ENCODE results near the gene DACH1.

DACH1 gene

GRCh38 chr13:71607575-71607974, 259.4 kb downstream of the DACH1 start:
- Histone ChIP-seq H3K9ac (ENCODE audit: low read depth, low read length) (no peak overlapping the region), H3K9me3 (ENCODE audit: control insufficient read depth, insufficient read depth, low read length) (no peaks in the 10 kb centered on the region), H3K27ac (ENCODE audit: low read depth, low read length) (no peak overlapping the region), H3K27me3 (ENCODE audit: control insufficient read depth, insufficient read depth, low read length) (no peaks in the 10 kb centered on the region), H3K4me1 (ENCODE audit: control insufficient read depth, insufficient read depth, low read length) (no peaks in the 10 kb centered on the region), H3K4me3 (ENCODE audit: low read depth, low read length) (no peak overlapping the region), H3K36me3 (ENCODE audit: control insufficient read depth, insufficient read depth, low read length) (no peaks in the 10 kb centered on the region)

- no peaks in the 10 kb centered on the region for H3K4me1 ChIP-seq (ENCODE audit: control insufficient read depth, insufficient read depth, low read length)
Measured at GRCh38 chr13:71606818-71607217, 260.2 kb downstream of the DACH1 start.

GRCh38 chr13:71605744-71606143, 261.3 kb downstream of the DACH1 start:
- H3K4me3 ChIP-seq (ENCODE audit: low read depth, low read length): no peak overlapping the region
- no peaks in the 10 kb centered on the region for H3K36me3 ChIP-seq (ENCODE audit: control insufficient read depth, insufficient read depth, low read length)

More at GRCh38 chr13:71606818-71607217, 260.2 kb downstream of the DACH1 start:
- Histone ChIP-seq H3K27ac (ENCODE audit: low read depth, low read length) (no peak overlapping the region), H3K9me3 (ENCODE audit: control insufficient read depth, insufficient read depth, low read length) (no peaks in the 10 kb centered on the region), H3K27me3 (ENCODE audit: control insufficient read depth, insufficient read depth, low read length) (no peaks in the 10 kb centered on the region), H3K36me3 (ENCODE audit: control insufficient read depth, insufficient read depth, low read length) (no peaks in the 10 kb centered on the region), H3K4me3 (ENCODE audit: low read depth, low read length) (no peak overlapping the region), H3K9ac (ENCODE audit: low read depth, low read length) (no peak overlapping the region)

GRCh38 chr13:71603255-71603654, 263.7 kb downstream of the DACH1 start:
- Histone ChIP-seq H3K27me3 (ENCODE audit: control insufficient read depth, insufficient read depth, low read length) (no peaks in the 10 kb centered on the region), H3K27ac (ENCODE audit: low read depth, low read length) (no peak overlapping the region)

More at GRCh38 chr13:71605744-71606143, 261.3 kb downstream of the DACH1 start:
- no peaks in the 10 kb centered on the region for H3K4me1 ChIP-seq (ENCODE audit: control insufficient read depth, insufficient read depth, low read length)
- no peaks in the 10 kb centered on the region for H3K27me3 ChIP-seq (ENCODE audit: control insufficient read depth, insufficient read depth, low read length)
- H3K9ac ChIP-seq (ENCODE audit: low read depth, low read length): no peak overlapping the region
- H3K27ac ChIP-seq (ENCODE audit: low read depth, low read length): no peak overlapping the region
- H3K9me3 ChIP-seq (ENCODE audit: control insufficient read depth, insufficient read depth, low read length): no peaks in the 10 kb centered on the region

GRCh38 chr13:71602344-71602743, 264.7 kb downstream of the DACH1 start:
- H3K27me3 ChIP-seq (ENCODE audit: control insufficient read depth, insufficient read depth, low read length): no peaks in the 10 kb centered on the region
- no peak overlapping the region for H3K4me3 ChIP-seq (ENCODE audit: low read depth, low read length)
- no peaks in the 10 kb centered on the region for H3K36me3 ChIP-seq (ENCODE audit: control insufficient read depth, insufficient read depth, low read length)
- no peak overlapping the region for H3K27ac ChIP-seq (ENCODE audit: low read depth, low read length)
- H3K9ac ChIP-seq (ENCODE audit: low read depth, low read length): no peak overlapping the region
- H3K9me3 ChIP-seq (ENCODE audit: control insufficient read depth, insufficient read depth, low read length): no peaks in the 10 kb centered on the region
- no peaks in the 10 kb centered on the region for H3K4me1 ChIP-seq (ENCODE audit: control insufficient read depth, insufficient read depth, low read length)

More at GRCh38 chr13:71603255-71603654, 263.7 kb downstream of the DACH1 start:
- Histone ChIP-seq H3K4me3 (ENCODE audit: low read depth, low read length) (no peak overlapping the region), H3K9ac (ENCODE audit: low read depth, low read length) (no peak overlapping the region), H3K4me1 (ENCODE audit: control insufficient read depth, insufficient read depth, low read length) (no peaks in the 10 kb centered on the region), H3K9me3 (ENCODE audit: control insufficient read depth, insufficient read depth, low read length) (no peaks in the 10 kb centered on the region), H3K36me3 (ENCODE audit: control insufficient read depth, insufficient read depth, low read length) (no peaks in the 10 kb centered on the region)

GRCh38 chr13:71597150-71597549, 269.9 kb downstream of the DACH1 start:
- no peaks in the 10 kb centered on the region for H3K9me3 ChIP-seq (ENCODE audit: control insufficient read depth, insufficient read depth, low read length)
- no peak overlapping the region for H3K27ac ChIP-seq (ENCODE audit: low read depth, low read length)
- H3K4me1 ChIP-seq (ENCODE audit: control insufficient read depth, insufficient read depth, low read length): no peaks in the 10 kb centered on the region
- no peak overlapping the region for H3K4me3 ChIP-seq (ENCODE audit: low read depth, low read length)
- H3K36me3 ChIP-seq (ENCODE audit: control insufficient read depth, insufficient read depth, low read length): no peaks in the 10 kb centered on the region
- H3K9ac ChIP-seq (ENCODE audit: low read depth, low read length): no peak overlapping the region
- no peaks in the 10 kb centered on the region for H3K27me3 ChIP-seq (ENCODE audit: control insufficient read depth, insufficient read depth, low read length)

GRCh38 chr13:71596116-71596515, 270.9 kb downstream of the DACH1 start:
- no peak overlapping the region for H3K4me3 ChIP-seq (ENCODE audit: low read depth, low read length)
- H3K9me3 ChIP-seq (ENCODE audit: control insufficient read depth, insufficient read depth, low read length): no peaks in the 10 kb centered on the region
- no peaks in the 10 kb centered on the region for H3K36me3 ChIP-seq (ENCODE audit: control insufficient read depth, insufficient read depth, low read length)
- H3K27ac ChIP-seq (ENCODE audit: low read depth, low read length): no peak overlapping the region
- no peaks in the 10 kb centered on the region for H3K27me3 ChIP-seq (ENCODE audit: control insufficient read depth, insufficient read depth, low read length)
- H3K9ac ChIP-seq (ENCODE audit: low read depth, low read length): no peak overlapping the region
- no peaks in the 10 kb centered on the region for H3K4me1 ChIP-seq (ENCODE audit: control insufficient read depth, insufficient read depth, low read length)

GRCh38 chr13:71593566-71593965, 273.4 kb downstream of the DACH1 start:
- Histone ChIP-seq H3K4me3 (ENCODE audit: low read depth, low read length) (no peak overlapping the region), H3K27me3 (ENCODE audit: control insufficient read depth, insufficient read depth, low read length) (no peaks in the 10 kb centered on the region)

GRCh38 chr13:71591374-71591773, 275.6 kb downstream of the DACH1 start:
- no peaks in the 10 kb centered on the region for H3K4me1 ChIP-seq (ENCODE audit: control insufficient read depth, insufficient read depth, low read length)
- no peak overlapping the region for H3K9ac ChIP-seq (ENCODE audit: low read depth, low read length)
- H3K4me3 ChIP-seq (ENCODE audit: low read depth, low read length): no peak overlapping the region
- H3K27me3 ChIP-seq (ENCODE audit: control insufficient read depth, insufficient read depth, low read length): no peaks in the 10 kb centered on the region
- H3K36me3 ChIP-seq (ENCODE audit: control insufficient read depth, insufficient read depth, low read length): no peaks in the 10 kb centered on the region
- H3K27ac ChIP-seq (ENCODE audit: low read depth, low read length): no peak overlapping the region
- no peaks in the 10 kb centered on the region for H3K9me3 ChIP-seq (ENCODE audit: control insufficient read depth, insufficient read depth, low read length)

More at GRCh38 chr13:71593566-71593965, 273.4 kb downstream of the DACH1 start:
- Histone ChIP-seq H3K36me3 (ENCODE audit: control insufficient read depth, insufficient read depth, low read length) (no peaks in the 10 kb centered on the region), H3K4me1 (ENCODE audit: control insufficient read depth, insufficient read depth, low read length) (no peaks in the 10 kb centered on the region), H3K9me3 (ENCODE audit: control insufficient read depth, insufficient read depth, low read length) (no peaks in the 10 kb centered on the region), H3K27ac (ENCODE audit: low read depth, low read length) (no peak overlapping the region), H3K9ac (ENCODE audit: low read depth, low read length) (no peak overlapping the region)

GRCh38 chr13:71590654-71591148, 276.3 kb downstream of the DACH1 start:
- Histone ChIP-seq H3K9ac (ENCODE audit: low read depth, low read length) (no peak overlapping the region), H3K4me3 (ENCODE audit: low read depth, low read length) (no peak overlapping the region), H3K27me3 (ENCODE audit: control insufficient read depth, insufficient read depth, low read length) (no peaks in the 10 kb centered on the region), H3K36me3 (ENCODE audit: control insufficient read depth, insufficient read depth, low read length) (no peaks in the 10 kb centered on the region), H3K4me1 (ENCODE audit: control insufficient read depth, insufficient read depth, low read length) (no peaks in the 10 kb centered on the region), H3K27ac (ENCODE audit: low read depth, low read length) (no peak overlapping the region), H3K9me3 (ENCODE audit: control insufficient read depth, insufficient read depth, low read length) (no peaks in the 10 kb centered on the region)

- Histone ChIP-seq H3K9me3 (ENCODE audit: control insufficient read depth, insufficient read depth, low read length) (no peaks in the 10 kb centered on the region), H3K27ac (ENCODE audit: low read depth, low read length) (no peak overlapping the region), H3K27me3 (ENCODE audit: control insufficient read depth, insufficient read depth, low read length) (no peaks in the 10 kb centered on the region), H3K4me3 (ENCODE audit: low read depth, low read length) (no peak overlapping the region), H3K9ac (ENCODE audit: low read depth, low read length) (no peak overlapping the region), H3K4me1 (ENCODE audit: control insufficient read depth, insufficient read depth, low read length) (no peaks in the 10 kb centered on the region), H3K36me3 (ENCODE audit: control insufficient read depth, insufficient read depth, low read length) (no peaks in the 10 kb centered on the region)
Measured at GRCh38 chr13:71589032-71589431, 278.0 kb downstream of the DACH1 start.

- H3K36me3 ChIP-seq (ENCODE audit: control insufficient read depth, insufficient read depth, low read length): no peaks in the 10 kb centered on the region
- no peak overlapping the region for H3K4me3 ChIP-seq (ENCODE audit: low read depth, low read length)
- H3K9me3 ChIP-seq (ENCODE audit: control insufficient read depth, insufficient read depth, low read length): no peaks in the 10 kb centered on the region
- no peak overlapping the region for H3K27ac ChIP-seq (ENCODE audit: low read depth, low read length)
- no peak overlapping the region for H3K9ac ChIP-seq (ENCODE audit: low read depth, low read length)
- no peaks in the 10 kb centered on the region for H3K27me3 ChIP-seq (ENCODE audit: control insufficient read depth, insufficient read depth, low read length)
- H3K4me1 ChIP-seq (ENCODE audit: control insufficient read depth, insufficient read depth, low read length): no peaks in the 10 kb centered on the region
Measured at GRCh38 chr13:71587817-71588216, 279.2 kb downstream of the DACH1 start.

Data from HUES48 (cell line).